Rectal smooth muscle tissue (tissue), 1 donor: Measurements from ENCODE around the gene SRRM3.
"Not testable (repeated sequence)": the region's sequence is repeated elsewhere in the genome, so short reads cannot be mapped to it uniquely, and the experiment has no call there.

ENCODE experiments used
- H3K27ac ChIP-seq: one replicate; pipeline ENCODE4 v1.7.0; 2013; ENCODE audit warnings: low read depth, low read length, inconsistent platforms
- H3K27me3 ChIP-seq: one replicate; pipeline ENCODE4 v1.7.0; 2013; ENCODE audit warnings: low read length; ENCODE audit not compliant: control insufficient read depth, insufficient read depth
- H3K36me3 ChIP-seq: one replicate; pipeline ENCODE4 v1.7.0; 2013; ENCODE audit warnings: low read length; ENCODE audit not compliant: control insufficient read depth, insufficient read depth
- H3K4me1 ChIP-seq: one replicate; pipeline ENCODE4 v1.7.0; 2013; ENCODE audit warnings: low read length; ENCODE audit not compliant: control insufficient read depth, insufficient read depth
- H3K4me3 ChIP-seq: one replicate; pipeline ENCODE4 v1.7.0; 2013; ENCODE audit warnings: low read length
- H3K9ac ChIP-seq: one replicate; pipeline ENCODE4 v1.7.0; 2013; ENCODE audit warnings: low read length

SRRM3 gene

DNA sequence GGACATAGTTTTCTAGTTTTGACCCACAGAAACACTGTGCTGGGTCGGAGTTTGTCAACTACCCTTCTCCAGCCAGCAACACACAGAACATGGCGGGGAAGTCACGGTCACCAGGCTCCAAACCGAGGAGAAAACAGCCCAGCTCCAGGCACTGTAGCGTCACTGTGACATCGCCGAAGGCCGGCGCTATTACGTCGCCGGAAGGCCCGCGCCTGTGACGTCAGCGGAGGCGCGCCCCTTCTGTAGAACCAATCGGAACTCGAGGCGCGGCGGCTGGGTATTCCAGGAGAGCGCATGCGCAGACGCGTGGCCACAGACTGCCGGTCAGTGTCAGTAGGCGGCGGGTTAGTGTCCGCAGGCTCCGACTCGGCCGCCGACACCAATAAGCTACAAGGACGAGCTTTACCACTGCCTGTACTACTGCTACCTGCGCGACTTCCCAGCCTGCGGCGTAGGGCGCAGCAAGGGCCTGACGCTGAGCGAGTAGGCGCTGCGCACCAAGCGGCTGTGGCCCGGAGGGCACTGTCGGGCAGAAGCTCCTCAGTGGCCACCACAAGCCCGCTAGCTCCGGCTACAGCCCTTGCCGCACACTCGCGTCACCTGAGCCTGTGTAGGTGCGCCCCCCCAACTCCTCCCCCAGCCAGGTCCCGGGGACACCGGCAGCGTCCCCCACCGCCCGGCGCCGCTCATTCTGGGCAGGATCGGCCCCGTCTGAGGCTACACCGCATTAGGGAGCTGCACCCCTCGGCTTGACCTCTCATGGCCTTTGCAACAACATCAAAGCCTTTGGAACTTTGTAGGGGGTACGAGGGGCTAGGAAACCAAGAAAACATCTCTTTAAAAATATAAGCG, 35.1 kb upstream of the SRRM3 start:
- Histone ChIP-seq H3K27ac (peak overlapping the region; percentile 81), H3K36me3 (no peaks in the 10 kb centered on the region), H3K27me3 (no peaks in the 10 kb centered on the region), H3K4me3 (peak overlapping the region; percentile 81), H3K4me1 (no peaks in the 10 kb centered on the region), H3K9ac (peak overlapping the region; percentile 63)

- H3K27ac ChIP-seq, result no peak overlapping the region
- H3K4me1 ChIP-seq, result no peaks in the 10 kb centered on the region
- H3K9ac ChIP-seq, result no peak overlapping the region
- no peaks in the 10 kb centered on the region for H3K27me3 ChIP-seq
- H3K36me3 ChIP-seq, result no peaks in the 10 kb centered on the region
- no peak overlapping the region for H3K4me3 ChIP-seq
Measured at GRCh38 chr7:76173566-76174205, 28.0 kb upstream of the SRRM3 start.

GRCh38 chr7:76176951-76177350, 24.7 kb upstream of the SRRM3 start:
- H3K27ac ChIP-seq, H3K4me1 ChIP-seq, H3K36me3 ChIP-seq, H3K27me3 ChIP-seq, H3K4me3 ChIP-seq, H3K9ac ChIP-seq: not testable (repeated sequence)

- no peak overlapping the region for H3K9ac ChIP-seq
- no peaks in the 10 kb centered on the region for H3K27me3 ChIP-seq
- H3K27ac ChIP-seq, result no peak overlapping the region
- no peak overlapping the region for H3K4me3 ChIP-seq
- no peaks in the 10 kb centered on the region for H3K36me3 ChIP-seq
- H3K4me1 ChIP-seq, result no peaks in the 10 kb centered on the region
Measured at GRCh38 chr7:76179686-76180085, 22.0 kb upstream of the SRRM3 start.

- H3K36me3 ChIP-seq, result no peaks in the 10 kb centered on the region
- H3K27me3 ChIP-seq, result peaks cover 2% of the 10 kb centered on the region
- H3K4me1 ChIP-seq, result no peaks in the 10 kb centered on the region
- no peak overlapping the region for H3K27ac ChIP-seq
- H3K9ac ChIP-seq, result no peak overlapping the region
- H3K4me3 ChIP-seq, result no peak overlapping the region
Measured at GRCh38 chr7:76182225-76182960, 19.3 kb upstream of the SRRM3 start.

- no peak overlapping the region for H3K9ac ChIP-seq
- H3K4me1 ChIP-seq, result no peaks in the 10 kb centered on the region
- peaks cover 2% of the 10 kb centered on the region for H3K27me3 ChIP-seq
- H3K27ac ChIP-seq, result no peak overlapping the region
- no peak overlapping the region for H3K4me3 ChIP-seq
- no peaks in the 10 kb centered on the region for H3K36me3 ChIP-seq
Measured at GRCh38 chr7:76185187-76185896, 16.4 kb upstream of the SRRM3 start.

GRCh38 chr7:76187272-76187671, 14.4 kb upstream of the SRRM3 start:
- no peaks in the 10 kb centered on the region for H3K36me3 ChIP-seq
- peaks cover 2% of the 10 kb centered on the region for H3K27me3 ChIP-seq
- H3K9ac ChIP-seq, result no peak overlapping the region
- H3K4me3 ChIP-seq, result no peak overlapping the region
- H3K27ac ChIP-seq, result no peak overlapping the region
- H3K4me1 ChIP-seq, result no peaks in the 10 kb centered on the region

GRCh38 chr7:76189276-76189675, 12.4 kb upstream of the SRRM3 start:
- Histone ChIP-seq H3K27ac (no peak overlapping the region), H3K36me3 (no peaks in the 10 kb centered on the region), H3K9ac (no peak overlapping the region), H3K27me3 (peaks cover 2% of the 10 kb centered on the region), H3K4me3 (no peak overlapping the region), H3K4me1 (no peaks in the 10 kb centered on the region)

DNA sequence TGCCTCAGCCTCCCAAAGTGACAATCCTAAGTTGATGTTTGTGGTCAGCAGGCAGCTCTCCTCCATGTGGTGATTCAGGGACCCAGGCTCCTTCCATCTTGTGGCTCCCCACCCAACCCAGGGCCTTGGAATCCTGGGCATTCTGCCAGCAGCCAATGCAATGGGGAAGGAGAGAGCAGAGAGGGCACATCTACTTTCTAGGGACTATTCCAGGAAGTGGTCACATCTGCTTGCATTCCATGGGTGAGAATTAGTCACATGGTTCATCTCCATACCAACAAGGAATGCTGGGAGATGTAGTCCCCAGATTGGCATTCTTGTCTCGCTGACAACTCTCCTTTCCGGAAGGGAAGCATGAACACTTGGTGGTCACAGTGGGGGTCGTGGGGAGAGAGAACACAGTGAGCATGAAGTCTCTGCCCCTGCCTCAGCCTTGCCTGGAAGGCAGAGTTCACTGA, 9.9 kb upstream of the SRRM3 start:
- H3K9ac ChIP-seq, result no peak overlapping the region
- H3K36me3 ChIP-seq, result no peaks in the 10 kb centered on the region
- no peaks in the 10 kb centered on the region for H3K27me3 ChIP-seq
- H3K4me3 ChIP-seq, result no peak overlapping the region
- no peak overlapping the region for H3K27ac ChIP-seq
- H3K4me1 ChIP-seq, result no peaks in the 10 kb centered on the region

- H3K27ac ChIP-seq, result no peak overlapping the region
- no peaks in the 10 kb centered on the region for H3K27me3 ChIP-seq
- H3K4me1 ChIP-seq, result no peaks in the 10 kb centered on the region
- no peaks in the 10 kb centered on the region for H3K36me3 ChIP-seq
- no peak overlapping the region for H3K9ac ChIP-seq
- no peak overlapping the region for H3K4me3 ChIP-seq
Measured at GRCh38 chr7:76193466-76193865, 8.2 kb upstream of the SRRM3 start.

DNA sequence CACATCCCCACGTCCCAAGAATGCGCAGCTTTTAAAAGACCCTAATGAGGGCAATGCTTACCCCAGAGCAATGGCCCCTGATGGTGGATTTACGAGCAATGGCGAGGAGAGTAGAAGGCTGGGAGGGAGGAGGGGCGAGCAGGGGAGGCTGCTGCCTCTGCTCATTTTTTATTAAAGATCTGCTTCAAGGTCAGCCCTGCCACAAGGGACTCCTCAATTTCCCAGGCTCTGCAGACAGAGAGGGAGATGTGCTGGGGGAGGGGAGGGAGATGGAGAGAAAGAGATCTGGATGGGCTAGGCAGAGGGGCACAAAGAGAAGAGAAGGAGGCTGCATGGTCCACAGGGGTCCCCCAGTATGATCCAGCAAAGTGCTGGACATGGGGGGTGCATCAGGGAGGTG, 7.8 kb upstream of the SRRM3 start:
- H3K4me3 ChIP-seq, result no peak overlapping the region
- no peaks in the 10 kb centered on the region for H3K4me1 ChIP-seq
- no peak overlapping the region for H3K27ac ChIP-seq
- H3K27me3 ChIP-seq, result no peaks in the 10 kb centered on the region
- no peak overlapping the region for H3K9ac ChIP-seq
- H3K36me3 ChIP-seq, result no peaks in the 10 kb centered on the region

- H3K9ac ChIP-seq, result no peak overlapping the region
- H3K4me1 ChIP-seq, result no peaks in the 10 kb centered on the region
- H3K27me3 ChIP-seq, result no peaks in the 10 kb centered on the region
- H3K4me3 ChIP-seq, result no peak overlapping the region
- H3K36me3 ChIP-seq, result no peaks in the 10 kb centered on the region
- H3K27ac ChIP-seq, result no peak overlapping the region
Measured at GRCh38 chr7:76196786-76197185, 4.9 kb upstream of the SRRM3 start.
